Neuron (in vitro differentiated cells): Measurements from ENCODE around the gene CPSF4L.

Experiments
- H2AFZ ChIP-seq: one replicate; pipeline ENCODE4 v1.6.1; 2013; ENCODE audit warnings: low read depth, mild to moderate bottlenecking, inconsistent platforms, low read length, moderate library complexity
- H3K27me3 ChIP-seq: one replicate; pipeline ENCODE4 v1.6.1; 2013; ENCODE audit warnings: low read length; ENCODE audit not compliant: insufficient read depth
- H3K36me3 ChIP-seq: one replicate; pipeline ENCODE4 v1.6.1; 2013; ENCODE audit warnings: low read length; ENCODE audit not compliant: insufficient read depth
- H3K4me1 ChIP-seq: one replicate; pipeline ENCODE4 v1.6.1; 2013; ENCODE audit warnings: low read length; ENCODE audit not compliant: insufficient read depth
- H3K4me3 ChIP-seq: 2 replicates; pipeline ENCODE4 v1.5.1; 2013; ENCODE audit warnings: mild to moderate bottlenecking, low read length, moderate library complexity
- H3K9me3 ChIP-seq: one replicate; pipeline ENCODE4 v1.6.1; 2013; ENCODE audit warnings: low read length

Gene CPSF4L

GRCh38 chr17:73228748-73229236, 32.9 kb downstream of the CPSF4L start:
- H3K4me1 ChIP-seq = peaks cover 32% of the 10 kb centered on the region
- H3K27me3 ChIP-seq = no peaks in the 10 kb centered on the region
- peaks cover 7% of the 10 kb centered on the region for H3K36me3 ChIP-seq
- H3K4me3 ChIP-seq = no peak overlapping the region
- H3K9me3 ChIP-seq = no peaks in the 10 kb centered on the region
- H2AFZ ChIP-seq = no peak overlapping the region

DNA sequence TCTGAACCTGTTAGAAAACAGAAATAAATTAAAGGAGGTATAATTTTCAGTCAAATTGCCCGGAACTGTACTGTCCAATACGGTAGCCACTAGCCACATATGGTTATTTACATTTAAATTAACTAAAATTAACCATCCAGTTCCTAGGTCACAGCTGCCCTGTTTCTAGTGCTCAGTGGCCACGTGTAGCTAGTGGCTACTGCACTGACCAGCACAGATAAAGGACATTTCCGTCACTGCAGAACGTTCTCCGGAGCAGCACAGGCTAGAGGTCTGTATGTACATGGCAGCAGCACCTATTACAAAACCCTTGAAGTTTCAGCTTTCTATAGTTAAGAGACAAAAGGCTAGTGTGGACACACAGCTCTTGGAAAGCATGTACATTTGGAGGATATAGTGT, 33.7 kb downstream of the CPSF4L start:
- peaks cover 7% of the 10 kb centered on the region for H3K36me3 ChIP-seq
- H3K27me3 ChIP-seq = no peaks in the 10 kb centered on the region
- no peak overlapping the region for H3K4me3 ChIP-seq
- peaks cover 23% of the 10 kb centered on the region for H3K4me1 ChIP-seq
- H2AFZ ChIP-seq = no peak overlapping the region
- H3K9me3 ChIP-seq = no peaks in the 10 kb centered on the region

- no peaks in the 10 kb centered on the region for H3K27me3 ChIP-seq
- H3K4me3 ChIP-seq = no peak overlapping the region
- peaks cover 22% of the 10 kb centered on the region for H3K4me1 ChIP-seq
- H2AFZ ChIP-seq = no peak overlapping the region
- no peaks in the 10 kb centered on the region for H3K9me3 ChIP-seq
- peaks cover 7% of the 10 kb centered on the region for H3K36me3 ChIP-seq
These were observed 34.3 kb downstream of the CPSF4L start for GRCh38 chr17:73227379-73227778.

DNA sequence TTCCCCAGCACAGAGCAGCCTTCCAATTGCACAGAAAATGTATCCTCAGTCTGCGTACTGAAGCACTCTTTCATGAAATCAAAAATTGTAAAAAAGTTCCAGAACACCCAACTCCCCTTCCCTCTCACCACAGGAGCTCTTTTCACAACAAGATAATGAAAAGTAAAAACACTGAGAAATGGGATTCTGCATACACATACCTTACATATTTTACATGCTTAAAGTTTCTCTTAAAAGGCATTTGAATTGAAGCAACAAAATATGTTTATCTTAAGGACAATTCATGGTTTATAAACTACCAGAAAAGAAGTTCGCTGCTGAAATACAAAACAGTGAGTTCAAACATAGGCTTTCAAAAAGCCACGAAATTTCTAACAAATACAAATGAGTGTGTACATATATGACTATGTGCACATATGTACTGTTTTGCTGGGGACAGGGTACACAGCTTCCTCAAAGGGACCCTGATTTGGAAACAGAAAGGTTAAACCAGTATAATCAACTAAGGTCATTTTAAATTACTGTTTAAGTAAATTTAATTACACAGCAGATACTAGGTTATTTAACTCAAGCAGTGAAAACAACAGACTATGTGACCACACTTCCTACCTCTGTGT, 35.0 kb downstream of the CPSF4L start:
- H3K9me3 ChIP-seq = no peaks in the 10 kb centered on the region
- H3K36me3 ChIP-seq = peaks cover 7% of the 10 kb centered on the region
- H3K4me1 ChIP-seq = peaks cover 22% of the 10 kb centered on the region
- H3K27me3 ChIP-seq = no peaks in the 10 kb centered on the region
- no peak overlapping the region for H2AFZ ChIP-seq
- no peak overlapping the region for H3K4me3 ChIP-seq

GRCh38 chr17:73224663-73225305, 36.9 kb downstream of the CPSF4L start:
- no peak overlapping the region for H2AFZ ChIP-seq
- H3K4me1 ChIP-seq = peaks cover 13% of the 10 kb centered on the region
- peaks cover 7% of the 10 kb centered on the region for H3K36me3 ChIP-seq
- H3K4me3 ChIP-seq = no peak overlapping the region
- H3K27me3 ChIP-seq = no peaks in the 10 kb centered on the region
- H3K9me3 ChIP-seq = no peaks in the 10 kb centered on the region

GRCh38 chr17:73224237-73224636, 37.4 kb downstream of the CPSF4L start:
- peaks cover 13% of the 10 kb centered on the region for H3K4me1 ChIP-seq
- no peak overlapping the region for H2AFZ ChIP-seq
- H3K9me3 ChIP-seq = no peaks in the 10 kb centered on the region
- peaks cover 7% of the 10 kb centered on the region for H3K36me3 ChIP-seq
- H3K4me3 ChIP-seq = no peak overlapping the region
- H3K27me3 ChIP-seq = no peaks in the 10 kb centered on the region

DNA sequence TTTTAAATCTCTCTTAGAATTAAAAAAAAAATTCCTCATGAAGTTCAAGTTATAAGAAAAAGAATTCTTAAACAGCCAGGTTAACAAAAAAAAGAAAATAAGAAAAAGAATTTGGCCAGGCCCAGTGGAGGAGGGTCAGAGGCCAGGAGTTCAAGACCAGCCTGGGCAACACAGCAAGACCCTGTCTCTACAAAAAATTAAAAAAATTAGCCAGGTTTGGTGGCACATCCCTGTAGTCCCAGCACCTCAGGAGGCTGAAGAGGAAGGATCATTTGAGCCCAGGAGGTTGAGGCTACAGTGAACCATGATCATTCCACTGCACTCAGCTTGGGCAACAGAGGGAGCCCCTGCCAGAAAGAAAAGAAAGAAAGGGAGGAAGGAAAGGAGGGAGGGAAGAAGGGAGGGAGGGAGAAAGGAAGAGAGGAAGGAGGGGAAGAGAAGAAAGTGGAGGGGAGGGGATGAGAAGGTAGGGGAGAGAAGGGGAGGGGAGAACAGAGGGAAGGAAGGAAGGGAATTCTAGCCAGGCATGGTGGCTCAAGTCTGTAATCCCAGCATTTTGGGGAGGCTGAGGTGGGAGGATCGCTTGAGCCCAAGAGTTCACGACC, 38.0 kb downstream of the CPSF4L start:
- H3K4me1 ChIP-seq = peaks cover 13% of the 10 kb centered on the region
- H3K36me3 ChIP-seq = peaks cover 7% of the 10 kb centered on the region
- H3K9me3 ChIP-seq = no peaks in the 10 kb centered on the region
- H2AFZ ChIP-seq = no peak overlapping the region
- no peak overlapping the region for H3K4me3 ChIP-seq
- no peaks in the 10 kb centered on the region for H3K27me3 ChIP-seq

DNA sequence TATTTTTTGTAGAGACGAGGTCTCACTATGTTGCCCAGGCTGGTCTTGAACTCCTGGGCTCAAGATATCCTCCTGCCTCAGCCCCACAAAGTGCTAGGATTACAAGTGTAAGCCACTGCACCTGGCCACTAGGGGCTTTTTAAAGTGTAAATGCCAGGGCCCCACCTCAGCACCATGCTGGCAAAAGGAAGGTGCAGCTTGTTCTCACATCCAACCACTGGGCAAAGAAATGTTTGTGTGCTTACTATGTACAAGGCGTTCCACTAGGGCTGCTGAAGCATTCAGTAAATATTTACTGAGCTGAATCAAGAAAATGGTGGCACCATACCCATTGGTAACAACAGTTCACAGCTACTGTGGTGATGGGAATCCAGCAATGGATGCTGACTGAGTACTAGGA, 46.2 kb downstream of the CPSF4L start:
- Histone ChIP-seq H3K9me3 (no peaks in the 10 kb centered on the region), H3K4me1 (peaks cover 5% of the 10 kb centered on the region), H3K4me3 (no peak overlapping the region), H2AFZ (no peak overlapping the region), H3K36me3 (peaks cover 2% of the 10 kb centered on the region), H3K27me3 (no peaks in the 10 kb centered on the region)

DNA sequence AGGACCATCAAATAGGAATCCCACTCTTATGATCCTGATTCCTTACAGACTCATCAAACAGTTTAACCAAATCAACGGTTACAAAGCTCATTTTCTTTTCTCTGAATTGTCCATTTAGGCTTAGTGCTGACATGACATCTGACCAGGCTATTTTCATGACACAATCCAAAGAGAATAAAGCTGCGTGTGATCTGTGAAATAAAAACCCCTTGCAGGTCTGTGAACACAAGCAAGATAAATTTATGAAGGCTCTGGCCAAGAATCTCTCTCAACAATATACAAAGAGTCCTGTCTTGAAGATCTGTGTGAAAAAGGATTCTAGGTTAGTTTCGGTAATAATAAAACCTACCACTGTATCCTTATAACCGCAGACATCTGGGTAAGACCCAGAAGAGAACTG, 46.8 kb downstream of the CPSF4L start:
- H3K9me3 ChIP-seq = no peaks in the 10 kb centered on the region
- peaks cover 5% of the 10 kb centered on the region for H3K4me1 ChIP-seq
- no peaks in the 10 kb centered on the region for H3K27me3 ChIP-seq
- peaks cover 3% of the 10 kb centered on the region for H3K36me3 ChIP-seq
- H3K4me3 ChIP-seq = no peak overlapping the region
- H2AFZ ChIP-seq = no peak overlapping the region

DNA sequence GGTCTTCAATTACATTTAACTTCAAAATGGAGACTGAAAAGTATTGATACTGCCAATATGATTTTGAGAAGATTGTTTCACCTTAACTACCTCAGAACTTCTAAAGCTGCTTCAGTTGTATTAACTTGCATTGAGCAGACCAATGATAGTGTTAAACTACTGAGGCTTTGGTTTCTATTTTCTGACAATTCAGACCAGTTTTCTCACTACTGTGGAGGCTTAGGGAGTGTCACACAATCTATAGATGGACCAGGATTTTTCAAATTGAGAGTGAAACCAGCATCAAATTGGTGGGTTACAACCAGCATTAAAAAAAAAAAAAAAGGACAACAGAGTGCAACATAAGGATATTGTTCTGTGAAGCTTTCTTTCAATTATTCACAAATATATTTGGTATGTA, 47.7 kb downstream of the CPSF4L start:
- H3K9me3 ChIP-seq = no peaks in the 10 kb centered on the region
- no peaks in the 10 kb centered on the region for H3K27me3 ChIP-seq
- H3K4me1 ChIP-seq = peaks cover 5% of the 10 kb centered on the region
- H2AFZ ChIP-seq = no peak overlapping the region
- no peak overlapping the region for H3K4me3 ChIP-seq
- H3K36me3 ChIP-seq = peaks cover 11% of the 10 kb centered on the region

DNA sequence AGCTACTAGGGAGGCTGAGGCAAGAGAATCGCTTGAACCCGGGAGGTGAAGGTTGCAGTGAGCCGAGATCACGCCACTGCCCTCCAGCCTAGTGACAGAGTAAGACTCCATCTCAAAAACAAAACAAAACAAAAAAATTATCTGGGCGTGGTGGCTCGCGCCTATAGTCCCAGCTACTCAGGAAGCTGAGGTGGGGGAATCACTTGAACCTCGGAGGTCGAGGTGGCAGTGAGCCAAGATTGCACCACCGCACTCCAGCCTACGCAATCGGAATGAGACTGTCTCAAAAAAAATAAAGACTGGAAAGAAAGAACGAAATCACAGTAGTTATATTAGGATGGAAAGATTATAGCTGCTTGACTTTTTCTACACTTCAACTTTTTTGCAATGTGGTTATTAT, 49.9 kb downstream of the CPSF4L start:
- no peaks in the 10 kb centered on the region for H3K9me3 ChIP-seq
- H3K27me3 ChIP-seq = no peaks in the 10 kb centered on the region
- H3K4me1 ChIP-seq = peaks cover 5% of the 10 kb centered on the region
- no peak overlapping the region for H3K4me3 ChIP-seq
- H3K36me3 ChIP-seq = peaks cover 32% of the 10 kb centered on the region
- no peak overlapping the region for H2AFZ ChIP-seq

GRCh38 chr17:73210002-73210678, 51.5 kb downstream of the CPSF4L start:
- Histone ChIP-seq H3K36me3 (peaks cover 46% of the 10 kb centered on the region), H2AFZ (no peak overlapping the region), H3K4me1 (peaks cover 5% of the 10 kb centered on the region), H3K9me3 (no peaks in the 10 kb centered on the region), H3K27me3 (no peaks in the 10 kb centered on the region), H3K4me3 (no peak overlapping the region)

DNA sequence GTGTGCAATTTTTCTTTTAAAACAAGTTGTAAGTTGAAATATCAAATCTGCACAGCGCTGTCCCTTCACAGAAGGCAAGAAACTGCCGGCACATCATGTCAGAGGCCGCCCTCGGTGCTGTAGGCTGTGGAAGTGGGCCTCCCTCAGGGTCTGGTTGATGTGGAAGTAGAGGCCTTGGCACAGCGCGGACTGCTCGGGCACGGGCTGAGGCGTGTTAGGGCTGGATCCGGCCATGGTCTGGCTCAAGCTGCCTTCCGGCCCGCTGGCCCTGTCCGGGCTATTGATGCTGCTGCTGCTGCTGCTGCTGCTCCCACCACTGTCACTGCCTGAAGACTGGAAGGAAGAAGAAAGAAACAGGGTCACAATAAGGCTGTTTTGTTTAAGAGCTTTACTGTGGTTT, 52.2 kb downstream of the CPSF4L start:
- Histone ChIP-seq H3K4me1 (no peaks in the 10 kb centered on the region), H3K27me3 (no peaks in the 10 kb centered on the region), H3K4me3 (no peak overlapping the region), H2AFZ (no peak overlapping the region), H3K9me3 (no peaks in the 10 kb centered on the region), H3K36me3 (peaks cover 51% of the 10 kb centered on the region)
